CD4-positive, alpha-beta T cell (primary cell): ENCODE data around the gene BCL11B. TPM values are rescaled to one million over a fixed set of nuclear protein-coding genes. Genes with fewer than 3 reads are reported as not detected.

Experiments used
- ATAC-seq: fragments of 200-7000 bp; cut with Tn5 transposase; one replicate; pipeline ENCODE4 v1.10.0; 2022; ENCODE audit warnings: mild to moderate bottlenecking; ENCODE audit not compliant: poor library complexity
- CTCF ChIA-PET: fragments of 350-600 bp; sonication (Branson Sonifier 250); formaldehyde crosslinking; loops from one replicate; lab custom pipeline; 2021; ENCODE audit warnings: antibody characterized with exemption, inconsistent platforms; lab: Charles Lee
- POLR2A ChIA-PET: fragments of 350-600 bp; sonication (Branson Sonifier 250); formaldehyde crosslinking; loops from one replicate; lab custom pipeline; 2021; ENCODE audit warnings: antibody characterized with exemption, inconsistent platforms; lab: Charles Lee
- DNase-seq, 14 experiments: peaks; one replicate each; pipeline ENCODE4 v3.0.0-alpha.2; 2013 to 2020; ENCODE audit warnings: mixed read lengths in 2 of 14
- H3K27ac ChIP-seq, 2 donors: one replicate each; pipeline versions ENCODE4 v1.5.1 to v1.7.0; 2013; ENCODE audit warnings: low read length in 2 of 2, low read depth in 1 of 2, mild to moderate bottlenecking in 1 of 2
- H3K27me3 ChIP-seq, 2 experiments: 1 replicate in 1 of 2; 2 replicates in 1 of 2; pipeline versions ENCODE4 v1.6.1 to v1.7.0; 2013; ENCODE audit warnings: low read length in 2 of 2, control low read depth in 1 of 2, mild to moderate bottlenecking in 1 of 2, moderate library complexity in 1 of 2; ENCODE audit not compliant: insufficient read depth in 2 of 2, control insufficient read depth in 1 of 2
- H3K36me3 ChIP-seq: one replicate; pipeline ENCODE4 v1.6.1; 2013; ENCODE audit warnings: low read length, control low read depth; ENCODE audit not compliant: insufficient read depth
- H3K4me1 ChIP-seq: one replicate; pipeline ENCODE4 v1.6.1; 2013; ENCODE audit warnings: low read length, control low read depth; ENCODE audit not compliant: insufficient read depth
- H3K4me3 ChIP-seq: one replicate; pipeline ENCODE4 v1.5.1; 2013; ENCODE audit warnings: mild to moderate bottlenecking, low read length, moderate library complexity
- H3K9me3 ChIP-seq, 2 experiments: 1 replicate in 1 of 2; 2 replicates in 1 of 2; pipeline versions ENCODE4 v1.6.1 to v1.7.0; 2013; ENCODE audit warnings: low read length in 2 of 2, mild to moderate bottlenecking in 2 of 2, control low read depth in 1 of 2, moderate library complexity in 1 of 2; ENCODE audit not compliant: control insufficient read depth in 1 of 2, insufficient read depth in 1 of 2
- H3K27ac Mint-ChIP-seq: one replicate; pipeline ENCODE4 v1.8.0; 2020; ENCODE audit warnings: mixed read lengths
- H3K27me3 Mint-ChIP-seq: one replicate; pipeline ENCODE4 v1.8.0; 2021; ENCODE audit warnings: mixed read lengths
- H3K36me3 Mint-ChIP-seq: one replicate; pipeline ENCODE4 v1.8.0; 2021; ENCODE audit warnings: low read depth, mixed read lengths
- H3K4me1 Mint-ChIP-seq: one replicate; pipeline ENCODE4 v1.8.0; 2021; ENCODE audit warnings: low read depth, mixed read lengths
- H3K4me3 Mint-ChIP-seq: one replicate; pipeline ENCODE4 v1.8.0; 2020; ENCODE audit warnings: mild to moderate bottlenecking, mixed read lengths
- H3K9me3 Mint-ChIP-seq: one replicate; pipeline ENCODE4 v1.8.0; 2020; ENCODE audit warnings: mixed read lengths
- CTCF ChIP-seq: fragments of 200-600 bp; IDR thresholded peaks from one replicate; pipeline ENCODE4 v1.8.0; 2022; ENCODE audit warnings: antibody characterized with exemption, mild to moderate bottlenecking
- intact Hi-C, 2 experiments: fragments of 100-400 bp; cut with DNase I in 1 of 2; cut with micrococcal nuclease in 1 of 2; formaldehyde crosslinking; loops; one replicate each; pipeline versions ENCODE4 v1.15.1 to v1.9.0; 2023 to 2025; cut with DNase I, micrococcal nuclease
- total RNA-seq, 174 experiments: library from RNA in 2 of 174; stranded (reverse) in 2 of 174; gene quantifications; one replicate each; pipeline ENCODE4 v1.2.3 and lab custom pipeline; 2021 to 2026

BCL11B gene
- total RNA-seq, 2 experiments from 2014 or later: 244 to 254 TPM

- Histone ChIP-seq H3K4me1 (no peaks in the 10 kb centered on the region), H3K27ac (no peak overlapping the region), H3K9me3 (peaks cover 7 to 11% of the 10 kb centered on the region in 2 experiments), H3K36me3 (no peaks in the 10 kb centered on the region), H3K4me3 (no peak overlapping the region), H3K27me3 (peaks cover 0 to 5% of the 10 kb centered on the region in 2 experiments)
- no peaks in the 10 kb centered on the region for H3K4me1 Mint-ChIP-seq
- peaks cover 24% of the 10 kb centered on the region for H3K36me3 Mint-ChIP-seq
- ChIA-PET POLR2A (no interaction called here), CTCF (no interaction called here)
- ATAC-seq (no peak), DNase-seq (no peak)
- H3K9me3 Mint-ChIP-seq: peaks cover 13% of the 10 kb centered on the region
- intact Hi-C loops: no loop called here
- TF ChIP-seq CTCF: no peak
- H3K27ac Mint-ChIP-seq: no peak overlapping the region
- H3K4me3 Mint-ChIP-seq: no peak overlapping the region
- H3K27me3 Mint-ChIP-seq: peaks cover 29% of the 10 kb centered on the region
These were observed 24.5 kb upstream of the BCL11B start for GRCh38 chr14:99296517-99296916.

- Mint-ChIP-seq H3K4me1 (peaks cover 11% of the 10 kb centered on the region), H3K27ac (no peak overlapping the region), H3K9me3 (no peaks in the 10 kb centered on the region), H3K4me3 (no peak overlapping the region), H3K36me3 (no peaks in the 10 kb centered on the region), H3K27me3 (peaks cover 10% of the 10 kb centered on the region)
- DNase-seq: no peak
- intact Hi-C loops: no loop called here
- H3K4me1 ChIP-seq: peaks cover 14% of the 10 kb centered on the region
- ChIA-PET CTCF (no interaction called here), POLR2A (no interaction called here)
- no peak overlapping the region for H3K4me3 ChIP-seq
- H3K36me3 ChIP-seq: no peaks in the 10 kb centered on the region
- no peak for TF ChIP-seq CTCF
- no peaks in the 10 kb centered on the region for H3K27me3 ChIP-seq
- no peak for ATAC-seq
- no peak overlapping the region for H3K27ac ChIP-seq
- no peaks in the 10 kb centered on the region for H3K9me3 ChIP-seq
These were observed 17.6 kb upstream of the BCL11B start for GRCh38 chr14:99289394-99290189.

GRCh38 chr14:99288948-99289347, 17.0 kb upstream of the BCL11B start:
- peaks cover 11% of the 10 kb centered on the region for H3K4me1 Mint-ChIP-seq
- no peaks in the 10 kb centered on the region for H3K36me3 Mint-ChIP-seq
- Histone ChIP-seq H3K36me3 (no peaks in the 10 kb centered on the region), H3K9me3 (no peaks in the 10 kb centered on the region), H3K4me3 (no peak overlapping the region), H3K27me3 (no peaks in the 10 kb centered on the region), H3K27ac (no peak overlapping the region), H3K4me1 (peaks cover 14% of the 10 kb centered on the region)
- ATAC-seq (no peak), DNase-seq (no peak)
- CTCF ChIA-PET: no interaction called here
- no peaks in the 10 kb centered on the region for H3K9me3 Mint-ChIP-seq
- POLR2A ChIA-PET: no interaction called here
- H3K27ac Mint-ChIP-seq: no peak overlapping the region
- intact Hi-C loops: no loop called here
- TF ChIP-seq CTCF: no peak
- H3K4me3 Mint-ChIP-seq: no peak overlapping the region
- H3K27me3 Mint-ChIP-seq: peaks cover 10% of the 10 kb centered on the region
